Activated naive CD4-positive, alpha-beta T cell treated with anti-CD3 and anti-CD28 coated beads, Interleukin-2, amount 10 ng/mL, durations not matched to agents 7 days and 5 days (primary cell): ENCODE data around the gene IGSF6.
"Not testable (repeated sequence)": the region's sequence is repeated elsewhere in the genome, so short reads cannot be mapped to it uniquely, and the experiment has no call there.

Experiments
- CTCF ChIA-PET: fragments of 350-600 bp; sonication (Branson Sonifier 250); formaldehyde crosslinking; loops from one replicate; lab custom pipeline; 2021; ENCODE audit warnings: antibody characterized with exemption; lab: Charles Lee
- DNase-seq: peaks from one replicate; pipeline ENCODE4 v3.0.0-alpha.2; 2020
- H3K27ac Mint-ChIP-seq: one replicate; pipeline ENCODE4 v1.8.0; 2021; ENCODE audit warnings: mild to moderate bottlenecking, moderate library complexity, mixed read lengths
- H3K27me3 Mint-ChIP-seq: one replicate; pipeline ENCODE4 v1.8.0; 2021; ENCODE audit warnings: mild to moderate bottlenecking, mixed read lengths
- H3K36me3 Mint-ChIP-seq: one replicate; pipeline ENCODE4 v1.8.0; 2021; ENCODE audit warnings: mixed read lengths
- H3K4me1 Mint-ChIP-seq: one replicate; pipeline ENCODE4 v1.8.0; 2021; ENCODE audit warnings: mixed read lengths
- H3K4me3 Mint-ChIP-seq: one replicate; pipeline ENCODE4 v1.8.0; 2021; ENCODE audit warnings: mild to moderate bottlenecking, moderate library complexity, mixed read lengths
- H3K9me3 Mint-ChIP-seq: one replicate; pipeline ENCODE4 v1.8.0; 2021; ENCODE audit warnings: mixed read lengths

Gene IGSF6

DNA sequence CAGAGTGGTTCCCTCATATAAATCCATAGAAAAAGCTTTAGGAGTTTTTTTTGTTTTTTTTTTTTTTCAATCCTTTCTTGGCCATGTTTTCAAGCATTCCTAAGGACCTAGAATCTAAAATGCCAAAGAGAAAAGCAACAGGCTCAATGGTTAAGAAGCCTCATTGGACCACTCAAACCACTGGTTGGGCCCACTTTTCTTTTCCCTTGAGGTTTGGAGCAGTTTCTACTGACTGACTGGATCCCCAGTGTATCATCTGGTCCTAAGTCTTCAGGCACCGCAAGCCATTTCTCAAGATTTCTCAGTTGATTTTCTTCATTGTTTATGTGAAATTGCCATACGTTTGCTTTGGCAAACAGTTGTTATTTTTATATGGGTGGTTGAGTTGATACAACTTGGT is 38.6 kb downstream of the IGSF6 start:
- Mint-ChIP-seq H3K4me1 (peaks cover 63% of the 10 kb centered on the region), H3K4me3 (no peak overlapping the region), H3K27ac (no peak overlapping the region), H3K27me3 (no peaks in the 10 kb centered on the region), H3K9me3 (no peaks in the 10 kb centered on the region), H3K36me3 (peaks cover 30% of the 10 kb centered on the region)
- CTCF ChIA-PET = interaction anchor here (0.7 to 0.8 kb wide), 2 partner anchors 10 to 25 kb away, joined by 3 to 4 read pairs; no protein-coding TSS in a partner anchor
- DNase-seq = no peak

DNA sequence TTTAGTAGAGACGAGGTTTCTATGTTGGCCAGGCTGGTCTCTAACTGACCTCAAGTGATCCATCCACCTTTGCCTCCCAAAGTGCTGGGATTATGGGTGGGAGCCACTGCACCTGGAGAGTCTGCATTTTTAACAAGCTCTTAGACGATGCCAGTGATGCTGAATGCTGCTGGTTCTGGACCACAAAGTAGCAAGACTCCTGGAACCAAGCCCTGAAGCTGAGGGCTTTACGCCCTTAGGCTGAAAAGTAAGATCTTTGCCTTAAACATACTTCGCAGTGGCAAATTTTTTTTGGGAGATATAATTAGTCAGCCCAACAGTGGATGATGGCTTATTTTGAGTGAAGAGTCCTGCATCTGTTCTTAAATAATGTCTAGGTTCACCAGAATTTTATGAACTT is 39.0 kb downstream of the IGSF6 start:
- H3K27ac Mint-ChIP-seq = no peak overlapping the region
- no peaks in the 10 kb centered on the region for H3K27me3 Mint-ChIP-seq
- no peaks in the 10 kb centered on the region for H3K9me3 Mint-ChIP-seq
- H3K4me3 Mint-ChIP-seq = no peak overlapping the region
- peaks cover 29% of the 10 kb centered on the region for H3K36me3 Mint-ChIP-seq
- CTCF ChIA-PET = interaction anchor here (0.7 kb wide), 1 partner anchor 25 kb away, joined by 3 read pairs; no protein-coding TSS in a partner anchor
- no peak for DNase-seq
- peaks cover 67% of the 10 kb centered on the region for H3K4me1 Mint-ChIP-seq

DNA sequence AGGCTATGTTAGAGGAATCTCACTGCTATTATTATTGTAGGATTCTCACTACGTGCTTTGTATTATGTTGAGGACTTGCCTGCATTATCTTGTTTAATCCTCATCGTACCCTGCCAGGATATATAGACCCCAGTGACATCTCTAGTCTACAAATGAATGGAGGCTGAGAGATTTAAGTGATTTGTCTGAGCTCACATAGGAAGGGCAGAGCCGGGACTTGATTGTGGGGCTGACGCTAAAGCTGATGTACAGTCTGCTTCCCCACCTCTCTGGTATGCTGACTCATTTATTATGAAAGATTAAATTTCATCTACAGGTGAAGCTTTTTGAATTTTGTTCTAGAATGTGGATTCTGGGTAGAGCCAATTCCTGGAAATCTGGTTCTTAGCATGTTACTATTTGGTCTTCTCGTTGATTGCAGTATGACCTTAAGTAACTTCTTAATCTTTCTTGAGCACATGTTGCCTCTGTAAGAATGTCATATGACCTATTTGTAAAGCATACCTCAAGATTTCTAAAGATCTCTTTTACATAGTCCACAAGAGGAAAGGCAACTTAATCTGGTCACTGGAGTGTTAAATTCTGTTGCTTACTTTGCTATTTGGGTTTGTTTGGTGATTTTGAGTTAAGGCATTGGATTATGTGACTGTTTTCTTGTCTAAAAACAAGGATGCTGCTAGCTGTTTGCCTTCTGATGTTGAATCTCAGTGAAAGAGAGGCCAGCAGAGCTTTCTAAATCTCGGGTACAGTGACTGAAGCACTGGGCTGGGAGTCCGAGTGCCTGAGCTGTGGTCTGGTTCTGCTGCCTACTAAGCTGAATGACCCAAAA is 40.6 kb downstream of the IGSF6 start:
- peak; percentile 29 for DNase-seq
- CTCF ChIA-PET = no interaction called here
- Mint-ChIP-seq H3K4me3 (no peak overlapping the region), H3K27me3 (no peaks in the 10 kb centered on the region), H3K36me3 (peaks cover 22% of the 10 kb centered on the region), H3K4me1 (peaks cover 80% of the 10 kb centered on the region), H3K9me3 (no peaks in the 10 kb centered on the region), H3K27ac (peak overlapping the region; percentile 33)

DNA sequence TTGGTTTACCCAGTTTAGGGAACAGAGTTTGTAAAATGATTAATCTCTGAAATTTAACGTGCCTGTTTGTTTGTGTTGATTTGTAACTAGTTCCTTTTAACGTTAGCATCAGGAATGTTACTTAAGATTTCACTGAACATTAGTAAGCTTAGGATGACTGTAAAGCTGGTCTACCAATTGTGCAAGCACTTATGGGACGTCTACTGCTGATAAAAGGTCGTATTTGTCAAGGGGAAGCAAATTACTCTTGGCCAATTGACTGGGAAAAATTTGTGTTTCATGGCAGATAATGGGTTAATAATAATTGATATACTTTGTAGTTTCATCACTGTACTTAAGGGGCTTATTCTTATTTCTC is 41.2 kb downstream of the IGSF6 start:
- peaks cover 78% of the 10 kb centered on the region for H3K4me1 Mint-ChIP-seq
- H3K27me3 Mint-ChIP-seq = no peaks in the 10 kb centered on the region
- no peaks in the 10 kb centered on the region for H3K9me3 Mint-ChIP-seq
- DNase-seq = no peak
- H3K36me3 Mint-ChIP-seq = peaks cover 22% of the 10 kb centered on the region
- no peak overlapping the region for H3K27ac Mint-ChIP-seq
- no peak overlapping the region for H3K4me3 Mint-ChIP-seq
- CTCF ChIA-PET = no interaction called here

DNA sequence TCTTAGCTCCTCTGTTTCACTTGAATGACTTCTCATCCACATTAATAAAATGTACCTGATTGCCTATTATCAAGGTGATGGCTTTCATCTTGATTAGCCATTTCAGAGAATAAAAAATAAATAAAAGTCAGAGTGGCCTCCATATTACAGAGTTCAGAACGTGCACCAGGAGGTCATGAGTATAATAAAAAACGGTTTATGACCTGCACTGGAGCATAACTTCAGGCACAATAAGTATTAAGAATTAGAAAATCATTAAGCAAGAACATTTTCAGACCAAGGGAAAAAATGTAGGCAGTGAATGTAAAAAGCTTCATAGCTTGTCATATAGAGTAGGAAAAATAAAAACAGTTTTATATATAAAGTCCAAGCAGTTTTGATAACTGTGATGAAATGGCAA is 41.6 kb downstream of the IGSF6 start:
- no peaks in the 10 kb centered on the region for H3K27me3 Mint-ChIP-seq

DNA sequence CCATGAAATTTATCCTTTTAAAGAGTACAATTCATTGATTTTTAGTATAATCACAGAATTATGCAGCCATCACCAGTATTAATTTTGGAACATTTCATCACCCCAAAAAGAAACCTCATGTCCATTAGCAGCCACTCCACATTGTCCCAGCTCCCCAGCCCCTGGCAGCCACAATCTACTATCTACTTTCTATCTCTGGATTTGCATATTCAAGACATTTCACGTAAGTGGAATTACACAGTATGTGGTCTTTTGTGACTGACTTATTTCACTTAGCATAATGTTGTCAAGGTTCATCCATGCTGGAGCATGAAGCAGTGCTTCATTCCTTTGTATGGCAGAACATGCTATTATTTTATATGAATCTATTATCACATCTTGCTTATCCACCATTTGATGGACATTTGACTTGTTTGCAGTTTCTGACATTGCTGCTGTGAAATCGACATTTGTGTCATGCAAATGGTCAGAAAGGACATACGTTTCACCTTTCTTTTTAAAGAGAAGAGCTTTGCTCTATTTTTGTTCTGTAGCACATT is 42.3 kb downstream of the IGSF6 start:
- peaks cover 75% of the 10 kb centered on the region for H3K4me1 Mint-ChIP-seq

More for the DNA sequence above, 41.6 kb downstream of the IGSF6 start:
- CTCF ChIA-PET = no interaction called here
- Mint-ChIP-seq H3K9me3 (no peaks in the 10 kb centered on the region), H3K4me3 (no peak overlapping the region), H3K36me3 (peaks cover 18% of the 10 kb centered on the region), H3K27ac (no peak overlapping the region), H3K4me1 (peaks cover 76% of the 10 kb centered on the region)
- no peak for DNase-seq

DNA sequence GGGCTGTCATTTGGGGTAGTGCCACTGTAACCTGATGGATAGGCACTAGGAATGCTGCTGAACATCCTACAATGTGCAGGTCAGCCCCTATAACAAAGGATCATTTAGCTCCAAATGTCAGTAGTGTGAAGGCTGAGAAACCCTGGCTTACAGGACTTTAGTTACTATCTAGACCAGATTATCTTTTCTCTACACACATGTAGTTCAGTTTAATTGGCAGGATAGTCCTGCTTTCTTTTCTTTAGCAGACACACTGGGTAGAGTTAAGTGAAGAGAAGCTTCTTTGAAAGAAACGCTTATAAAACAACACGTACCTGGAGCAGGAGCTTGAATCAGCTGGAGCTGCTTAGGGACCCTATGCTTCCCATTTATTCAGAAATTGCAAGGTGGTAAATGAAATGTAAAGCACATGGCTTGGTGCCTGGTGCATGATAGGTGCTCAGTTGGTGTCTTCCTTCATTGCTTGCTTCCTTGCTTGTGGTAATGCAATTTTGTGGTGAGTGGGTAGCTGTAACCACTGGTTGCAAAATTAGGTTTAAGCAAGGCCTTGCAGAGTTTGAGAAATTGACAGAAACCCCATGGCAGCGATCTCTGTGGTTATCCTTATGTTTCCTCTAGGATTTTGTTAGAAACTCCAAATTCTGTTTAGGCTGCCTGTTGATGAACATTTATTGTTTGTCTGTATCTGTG is 43.6 kb downstream of the IGSF6 start:
- Mint-ChIP-seq H3K27me3 (no peaks in the 10 kb centered on the region), H3K9me3 (no peaks in the 10 kb centered on the region), H3K4me3 (no peak overlapping the region), H3K36me3 (peaks cover 11% of the 10 kb centered on the region), H3K27ac (peak overlapping the region; percentile 12), H3K4me1 (peaks cover 80% of the 10 kb centered on the region)
- CTCF ChIA-PET = interaction anchor here (0.7 to 1.6 kb wide), 3 partner anchors 12 to 32 kb away, joined by 3 to 6 read pairs (median 3); no protein-coding TSS in a partner anchor
- DNase-seq = peak; percentile 58

More for the DNA sequence above, 42.3 kb downstream of the IGSF6 start:
- Mint-ChIP-seq H3K9me3 (no peaks in the 10 kb centered on the region), H3K4me3 (no peak overlapping the region), H3K27me3 (no peaks in the 10 kb centered on the region), H3K36me3 (peaks cover 16% of the 10 kb centered on the region), H3K27ac (no peak overlapping the region)
- DNase-seq = no peak
- CTCF ChIA-PET = no interaction called here

DNA sequence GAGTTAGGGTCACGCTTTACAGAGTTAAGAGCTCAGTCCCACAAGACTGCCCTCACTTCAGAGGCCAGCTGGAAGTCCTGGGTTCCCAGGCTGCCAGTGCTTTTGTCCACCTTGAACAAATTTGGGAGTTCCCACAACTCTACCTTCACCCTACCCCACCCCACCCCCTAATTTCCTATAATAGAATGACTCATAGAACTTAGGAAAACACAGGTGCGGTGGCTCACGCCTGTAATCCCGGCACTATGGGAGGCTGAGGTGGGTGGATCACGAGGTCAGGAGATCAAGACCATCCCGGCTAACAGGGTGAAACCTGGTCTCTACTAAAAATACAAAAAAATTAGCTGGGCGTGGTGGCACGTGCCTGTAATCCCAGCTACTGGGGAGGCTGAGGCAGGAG is 46.6 kb downstream of the IGSF6 start:
- not testable (repeated sequence) for DNase-seq, H3K36me3 Mint-ChIP-seq, H3K9me3 Mint-ChIP-seq, H3K27ac Mint-ChIP-seq, H3K4me3 Mint-ChIP-seq, H3K27me3 Mint-ChIP-seq
- CTCF ChIA-PET = interaction anchor here (1.1 to 1.3 kb wide), 2 partner anchors 33 to 36 kb away, joined by 3 to 5 read pairs; no protein-coding TSS in a partner anchor
- H3K4me1 Mint-ChIP-seq = peaks cover 84% of the 10 kb centered on the region

DNA sequence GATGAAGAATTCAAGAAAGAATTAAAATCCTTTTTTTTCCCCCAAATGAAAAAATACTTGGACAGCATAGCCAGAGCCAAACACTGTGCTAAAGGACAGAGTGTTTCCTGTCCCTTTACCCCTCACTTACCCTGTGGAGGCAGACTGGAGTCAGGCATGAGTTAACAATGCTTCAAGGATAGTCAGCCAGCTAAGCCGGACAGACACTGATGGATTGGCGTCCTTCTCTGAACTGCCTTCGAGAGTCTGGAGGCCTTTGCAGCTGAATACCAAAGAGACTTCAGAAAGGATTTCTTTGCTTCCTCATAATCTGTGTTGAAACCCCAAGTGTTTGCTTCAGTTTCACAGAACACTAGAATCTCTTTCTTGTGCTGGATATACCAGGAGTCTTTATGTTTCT is 48.5 kb downstream of the IGSF6 start:
- no peak overlapping the region for H3K27ac Mint-ChIP-seq
- CTCF ChIA-PET = interaction anchor here (0.6 to 1.9 kb wide), 4 partner anchors 10 to 53 kb away, joined by 3 to 7 read pairs (median 5); no protein-coding TSS in a partner anchor
- no peaks in the 10 kb centered on the region for H3K9me3 Mint-ChIP-seq
- no peak for DNase-seq
- no peaks in the 10 kb centered on the region for H3K27me3 Mint-ChIP-seq
- H3K36me3 Mint-ChIP-seq = peaks cover 4% of the 10 kb centered on the region
- no peak overlapping the region for H3K4me3 Mint-ChIP-seq
- H3K4me1 Mint-ChIP-seq = peaks cover 73% of the 10 kb centered on the region

DNA sequence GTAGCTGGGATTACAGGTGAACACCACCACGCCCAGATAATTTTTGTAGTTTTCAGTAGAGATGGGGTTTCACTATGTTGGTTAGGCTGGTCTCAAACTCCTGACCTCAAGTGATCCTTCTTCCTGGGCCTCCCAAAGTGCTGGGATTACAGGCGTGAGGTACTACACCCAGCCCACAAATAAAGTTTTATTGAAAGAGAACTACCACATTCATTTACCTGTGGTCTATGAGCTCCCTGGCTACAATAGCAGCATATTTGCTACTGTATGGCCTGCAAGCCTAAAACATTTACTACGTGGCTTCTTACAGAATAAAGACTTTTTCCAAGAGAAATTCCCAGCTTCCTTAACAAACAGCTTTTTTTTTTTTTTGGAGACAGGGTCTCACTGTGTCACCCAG is 49.6 kb downstream of the IGSF6 start:
- no peaks in the 10 kb centered on the region for H3K27me3 Mint-ChIP-seq
- H3K27ac Mint-ChIP-seq = no peak overlapping the region
- CTCF ChIA-PET = interaction anchor here (0.6 to 1.9 kb wide), 2 partner anchors 40 to 43 kb away, joined by 3 to 6 read pairs; no protein-coding TSS in a partner anchor
- no peak overlapping the region for H3K4me3 Mint-ChIP-seq
- no peaks in the 10 kb centered on the region for H3K9me3 Mint-ChIP-seq
- H3K36me3 Mint-ChIP-seq = peaks cover 9% of the 10 kb centered on the region
- no peak for DNase-seq
- H3K4me1 Mint-ChIP-seq = peaks cover 73% of the 10 kb centered on the region

DNA sequence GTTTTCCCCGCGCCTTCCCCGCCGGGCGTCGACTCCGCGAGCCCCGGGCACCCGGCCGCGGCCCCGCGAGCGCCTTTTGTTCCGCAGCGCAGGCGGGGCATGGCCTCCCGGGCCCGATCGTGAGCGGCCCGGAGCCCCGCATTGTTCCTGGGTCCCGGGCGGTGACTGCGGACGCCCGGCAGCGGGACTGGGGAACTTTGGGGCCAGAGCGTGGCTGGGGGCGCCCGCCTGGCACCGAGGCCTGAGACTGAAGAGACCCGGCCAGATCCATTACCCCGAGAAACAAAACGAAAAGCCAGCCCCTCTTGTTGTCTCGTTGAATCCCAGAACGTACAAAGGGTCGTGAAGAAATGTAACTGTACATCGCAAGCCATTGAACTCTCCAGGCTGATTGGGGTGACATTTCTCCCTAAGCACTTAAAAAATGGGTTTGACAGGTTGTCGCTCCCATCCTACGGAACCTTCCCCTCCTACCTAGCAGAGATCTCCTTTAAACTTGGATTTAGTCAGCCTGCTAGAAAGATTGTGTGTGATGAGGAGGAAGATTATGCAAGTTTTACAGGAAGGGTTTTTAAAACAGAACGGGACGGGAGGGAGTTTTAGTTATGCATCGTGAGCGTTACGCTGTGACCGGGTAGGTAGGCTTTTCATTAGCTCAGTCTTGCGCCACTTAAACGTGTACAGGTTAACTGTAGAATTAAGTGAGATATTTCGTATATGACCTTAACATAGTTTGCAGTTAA is 52.2 kb downstream of the IGSF6 start:
- Mint-ChIP-seq H3K27me3 (no peaks in the 10 kb centered on the region), H3K36me3 (peaks cover 9% of the 10 kb centered on the region), H3K4me3 (peak overlapping the region; percentile 86), H3K27ac (peak overlapping the region; percentile 90), H3K4me1 (peaks cover 67% of the 10 kb centered on the region), H3K9me3 (no peaks in the 10 kb centered on the region)
- no peak for DNase-seq
- CTCF ChIA-PET = interaction anchor here (1.1 to 1.5 kb wide), 3 partner anchors 39 to 47 kb away, joined by 3 to 5 read pairs (median 4); no protein-coding TSS in a partner anchor

DNA sequence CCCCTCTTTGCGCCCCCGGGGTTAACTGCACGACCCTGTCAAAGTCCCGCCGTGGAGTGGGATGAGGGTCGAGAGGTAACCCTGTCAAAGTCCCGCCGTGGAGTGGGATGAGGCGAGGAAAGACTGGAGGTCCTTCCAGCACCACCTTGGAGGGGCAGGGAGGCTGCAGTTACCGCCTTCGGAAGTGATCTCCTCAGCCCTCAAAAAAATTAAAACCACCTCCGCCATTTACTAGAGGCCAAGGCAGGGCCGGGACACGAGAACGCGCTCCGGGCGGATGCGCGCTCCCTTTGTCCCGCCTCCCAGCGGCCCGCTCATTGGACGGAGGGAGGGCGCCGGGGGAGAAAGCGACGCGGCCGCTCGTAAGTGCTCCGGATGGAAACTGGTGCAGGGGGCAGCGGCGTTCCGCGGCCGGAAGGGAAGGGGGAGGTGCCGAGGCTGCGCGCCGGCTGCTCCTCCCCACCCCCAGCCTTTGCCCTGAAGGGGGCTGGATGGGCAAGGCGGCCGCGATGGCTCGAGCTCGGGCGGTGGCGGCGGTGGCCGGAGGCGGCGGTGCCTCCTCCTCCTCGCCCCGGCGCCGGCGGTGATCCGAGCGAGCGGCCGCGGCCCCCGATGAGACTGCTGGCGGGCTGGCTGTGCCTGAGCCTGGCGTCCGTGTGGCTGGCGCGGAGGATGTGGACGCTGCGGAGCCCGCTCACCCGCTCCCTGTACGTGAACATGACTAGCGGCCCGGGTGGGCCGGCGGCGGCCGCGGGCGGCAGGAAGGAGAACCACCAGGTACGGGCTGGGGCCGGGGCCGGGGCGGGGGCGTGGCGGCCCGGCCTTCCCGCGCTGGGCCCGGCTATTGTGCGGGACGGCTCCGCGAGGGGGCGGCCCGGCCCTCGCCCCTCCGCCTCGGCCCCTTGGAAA is 53.0 kb downstream of the IGSF6 start, which contains the start of gene METTL9:
Gene METTL9, plus strand, starts transcription at position 456 of the 909 bp plus-strand sequence. Its CDS starts 157 bp downstream, at position 613.
- CTCF ChIA-PET = interaction anchor here (1.0 kb wide), 1 partner anchor 15 kb away, joined by 3 read pairs; no protein-coding TSS in a partner anchor
- peaks cover 63% of the 10 kb centered on the region for H3K4me1 Mint-ChIP-seq
- peak; percentile 95 for DNase-seq
- H3K36me3 Mint-ChIP-seq = peaks cover 9% of the 10 kb centered on the region
- peak within 1 kb of the TSS; percentile 92 for H3K4me3 Mint-ChIP-seq
- H3K27me3 Mint-ChIP-seq = no peaks in the 10 kb centered on the region
- H3K27ac Mint-ChIP-seq = peak within 1 kb of the TSS; percentile 92
- H3K9me3 Mint-ChIP-seq = no peaks in the 10 kb centered on the region
